ENCODE measurements around the gene NINJ1.
"Not testable (repeated sequence)": the region's sequence is repeated elsewhere in the genome, so short reads cannot be mapped to it uniquely, and the experiment has no call there.

The NINJ1 gene

DNA sequence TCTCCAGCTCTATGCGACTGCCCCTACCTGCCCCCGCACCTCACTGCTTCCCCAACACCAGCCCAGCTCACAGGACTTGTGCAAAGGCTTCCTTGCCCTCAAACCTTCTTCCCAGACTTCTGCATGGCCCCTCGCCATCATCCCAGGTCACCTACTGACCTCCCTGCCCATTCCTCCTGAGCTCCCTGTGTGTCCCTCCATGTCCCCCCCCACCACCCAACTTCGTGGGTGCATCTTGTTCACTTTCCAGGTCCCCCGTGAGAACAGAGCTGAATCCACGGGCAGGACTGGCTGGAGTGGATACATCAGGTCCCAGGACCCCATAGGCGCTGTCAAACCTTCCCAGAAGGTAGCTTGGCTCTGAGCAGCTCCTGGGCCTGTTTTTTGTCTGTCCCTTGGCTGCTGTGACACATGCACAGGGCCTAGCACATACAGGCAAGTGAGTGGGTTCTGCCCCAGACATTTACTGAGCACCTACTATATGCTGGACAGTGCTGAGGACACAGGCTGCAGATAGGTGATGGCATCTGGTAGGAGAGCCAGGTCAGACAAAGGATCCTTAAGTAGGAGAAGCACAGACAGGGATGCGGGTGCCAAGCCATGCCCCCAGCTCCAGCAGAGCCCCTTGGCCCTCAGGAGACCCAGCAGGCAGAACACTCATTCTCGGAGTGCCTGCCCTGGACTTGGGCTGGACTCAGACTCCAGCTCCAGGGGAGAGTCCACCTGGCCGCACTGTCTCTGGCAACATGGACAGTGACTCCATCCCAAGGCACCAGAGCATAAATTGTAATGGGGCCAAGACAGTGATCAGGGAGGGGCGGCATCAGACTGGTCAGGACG, 15.0 kb downstream of the NINJ1 start:
- no peak for DNase-seq (ENCODE audit: low read depth in 2 of 2)

DNA sequence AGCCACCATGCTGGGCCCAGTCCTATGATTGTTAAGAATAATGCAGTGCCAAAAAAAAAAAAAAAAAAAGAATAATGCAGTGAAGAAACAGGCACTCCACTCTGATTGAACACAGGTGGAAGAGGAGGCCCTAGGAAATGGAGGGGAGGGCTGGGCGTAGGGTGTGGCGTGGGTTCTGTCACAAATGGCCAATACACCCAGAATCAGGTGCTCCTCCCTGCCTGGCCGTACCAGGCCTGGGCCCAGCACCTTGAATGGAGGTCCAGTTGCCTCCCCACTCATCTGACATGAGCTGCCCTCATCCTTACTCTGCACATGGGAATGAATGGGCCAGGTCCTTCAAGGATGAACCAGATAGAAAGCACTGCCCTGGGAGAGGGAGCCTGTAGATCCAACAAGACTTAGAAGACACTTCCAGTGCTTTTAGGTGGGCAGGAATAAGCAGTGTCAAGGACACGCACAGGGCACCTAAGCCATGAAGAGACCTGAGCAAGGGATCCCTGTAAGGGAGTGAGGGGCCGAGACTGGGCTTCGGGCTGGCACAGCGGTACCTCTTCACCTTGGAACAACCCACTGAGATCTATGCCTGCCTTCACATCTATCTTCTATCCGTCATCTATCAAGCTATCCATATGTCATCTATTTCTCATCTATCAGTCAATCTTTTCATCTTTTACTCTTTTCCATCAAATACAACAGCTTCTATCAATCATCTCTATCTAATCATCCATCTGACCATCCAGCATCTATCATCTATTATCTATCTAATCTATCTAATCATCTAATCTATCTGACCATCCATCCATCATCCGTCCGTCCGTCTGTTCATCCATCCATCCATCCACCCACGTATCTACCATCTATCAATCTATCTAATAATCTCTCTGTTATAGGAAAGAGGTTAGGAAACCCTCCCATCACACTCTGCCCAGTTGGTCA, 15.9 kb downstream of the NINJ1 start:
- no peak for DNase-seq (ENCODE audit: low read depth in 2 of 2)

DNA sequence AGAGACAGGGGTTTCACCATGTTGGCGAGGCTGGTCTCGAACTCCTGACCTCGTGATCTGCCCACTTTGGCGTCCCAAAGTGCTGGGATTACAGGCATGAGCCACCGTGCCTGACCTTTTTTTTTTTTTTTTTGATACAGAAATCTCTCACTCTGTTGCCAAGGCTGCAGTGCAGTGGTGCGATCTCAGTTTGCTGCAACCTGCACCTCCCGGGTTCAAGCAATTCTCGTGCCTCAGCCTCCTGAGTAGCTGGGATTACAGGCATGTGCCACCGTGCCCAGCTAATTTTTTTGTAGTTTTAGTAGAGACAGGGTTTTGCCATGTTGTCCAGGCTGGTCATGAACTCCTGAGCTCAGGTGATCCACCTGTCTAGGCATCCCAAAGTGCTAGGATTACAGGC, 16.5 kb downstream of the NINJ1 start:
- DNase-seq (ENCODE audit: low read depth in 2 of 2), result not testable (repeated sequence)

DNA sequence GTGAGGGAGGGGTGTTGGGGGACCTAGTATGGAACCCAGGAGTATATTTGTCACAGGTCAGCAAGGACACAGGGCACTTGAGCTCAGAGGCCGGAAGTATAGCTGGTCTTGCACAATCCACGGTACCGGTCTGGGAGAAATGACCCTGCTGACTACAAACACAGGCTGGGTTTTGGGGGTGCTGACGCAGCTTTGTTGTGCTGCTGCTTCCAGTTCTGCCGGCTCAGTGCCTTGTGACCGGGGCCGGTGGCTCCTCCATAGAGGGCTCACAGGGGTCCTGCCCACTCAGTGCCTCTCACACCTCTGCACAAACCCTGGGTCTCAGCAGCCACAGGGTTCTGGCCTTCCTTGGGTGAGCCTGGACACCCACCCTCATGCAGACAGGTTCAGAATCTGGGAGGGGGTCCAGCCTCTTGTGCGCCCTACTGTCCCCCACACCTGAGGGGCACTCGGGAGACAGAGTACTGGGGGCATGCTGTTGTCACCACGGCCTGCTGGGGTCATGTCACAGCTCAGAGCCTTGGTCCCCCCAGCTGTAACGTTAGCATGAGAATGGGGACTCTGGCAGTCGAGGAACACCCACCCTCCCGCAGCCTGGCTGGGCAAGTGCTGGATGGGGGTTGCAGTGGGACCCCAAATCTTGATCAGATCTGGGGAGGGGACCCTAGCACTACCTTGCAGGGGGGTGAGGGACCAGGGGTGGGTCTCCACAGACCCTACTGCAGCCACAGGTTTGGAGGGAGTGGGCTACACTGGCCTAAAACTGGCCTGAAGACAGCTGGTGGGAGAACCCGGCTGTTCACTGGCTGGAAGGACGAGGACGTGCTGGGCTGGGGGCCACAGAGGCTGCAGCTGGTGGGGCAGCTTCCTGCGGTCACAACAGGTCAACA, 17.7 kb downstream of the NINJ1 start:
- DNase-seq (ENCODE audit: low read depth in 2 of 2), result no peak

DNA sequence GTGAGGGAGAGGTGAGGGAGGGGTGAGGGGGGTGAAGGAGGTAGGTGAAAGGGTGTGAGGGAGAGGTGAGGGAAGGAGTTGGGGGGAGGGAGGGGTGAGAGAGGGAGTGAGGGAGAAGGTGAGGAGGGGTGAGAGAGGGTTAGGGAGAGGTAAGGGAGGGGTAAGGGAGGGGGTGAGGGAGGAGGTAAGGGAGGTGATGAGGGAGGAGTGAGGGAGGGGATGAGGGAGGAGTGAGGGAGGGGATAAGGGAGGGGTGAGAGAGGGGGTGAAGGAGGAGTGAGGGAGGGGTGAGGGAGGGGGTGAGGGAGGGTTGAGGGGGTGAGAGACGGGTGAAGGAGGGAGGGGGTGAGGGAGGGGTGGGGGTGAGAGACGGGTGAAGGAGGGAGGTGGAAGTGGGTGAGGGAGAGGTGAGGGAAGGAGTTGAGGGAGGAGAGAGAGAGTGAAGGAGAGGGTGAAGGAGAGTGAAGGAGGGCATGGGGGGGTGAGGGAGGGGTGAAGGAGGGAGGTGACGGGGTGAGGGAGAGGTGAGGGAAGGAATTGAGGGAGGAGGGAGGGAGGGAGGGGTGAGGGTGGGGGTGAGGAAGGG, 18.5 kb downstream of the NINJ1 start:
- DNase-seq (ENCODE audit: low read depth in 2 of 2), result no peak

DNA sequence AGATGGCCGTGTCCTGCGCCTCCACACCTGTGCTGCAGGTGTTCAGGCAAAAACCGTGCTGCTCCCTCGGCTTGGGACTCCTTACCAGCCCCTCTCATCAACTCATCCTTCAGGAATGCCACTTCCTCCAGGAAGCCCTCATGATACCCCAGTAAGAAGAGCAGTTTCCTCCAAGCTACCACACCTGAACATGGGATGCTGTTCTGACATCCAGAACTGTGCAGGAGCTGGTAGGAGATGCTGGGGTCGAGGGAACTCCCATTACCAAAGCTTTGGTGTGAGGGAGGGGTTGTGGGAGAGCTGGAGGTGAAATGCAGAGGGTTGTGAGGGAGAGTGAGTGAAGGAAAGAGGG, 19.1 kb downstream of the NINJ1 start:
- DNase-seq (ENCODE audit: low read depth in 2 of 2), result no peak

DNA sequence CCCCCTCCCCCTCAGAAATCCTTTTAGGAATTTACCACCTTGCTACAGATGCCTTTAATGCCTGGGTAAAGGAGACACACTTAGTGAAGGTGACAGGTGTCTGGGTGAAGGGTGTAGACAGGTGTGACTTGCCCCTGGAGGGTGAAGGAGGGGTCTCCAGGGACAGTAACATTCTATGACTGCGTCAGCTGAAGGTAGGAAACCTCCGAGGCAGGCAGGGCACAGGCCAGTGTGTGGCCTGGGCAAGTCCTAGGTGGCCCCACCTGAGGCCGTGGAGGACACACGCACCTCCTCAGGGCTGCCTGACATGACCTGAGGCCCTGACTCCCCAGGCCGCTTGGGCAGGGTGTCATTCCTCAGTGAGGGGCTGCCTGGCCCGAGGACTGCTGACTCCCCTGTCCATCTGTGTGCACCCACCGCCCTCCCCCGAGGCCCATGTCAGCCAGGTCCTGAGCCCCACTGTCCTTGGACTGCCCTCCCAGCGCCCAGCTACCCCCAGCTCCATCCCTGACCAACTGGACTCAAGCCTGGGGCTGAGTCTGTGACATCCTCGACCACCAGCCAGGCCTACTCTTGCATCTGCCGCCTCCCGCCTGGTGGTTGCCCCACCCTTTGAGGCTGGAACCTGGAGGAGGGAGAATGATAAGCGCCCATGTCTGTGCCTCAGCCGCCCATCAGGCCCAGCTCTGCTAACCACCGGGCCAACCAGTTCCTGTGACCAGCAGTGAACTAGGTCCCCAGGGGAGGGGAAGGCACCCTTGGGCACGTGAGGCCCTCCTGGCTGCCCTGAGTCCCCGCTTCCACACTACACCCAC, 19.7 kb downstream of the NINJ1 start:
- no peak for DNase-seq (ENCODE audit: low read depth in 2 of 2)

DNA sequence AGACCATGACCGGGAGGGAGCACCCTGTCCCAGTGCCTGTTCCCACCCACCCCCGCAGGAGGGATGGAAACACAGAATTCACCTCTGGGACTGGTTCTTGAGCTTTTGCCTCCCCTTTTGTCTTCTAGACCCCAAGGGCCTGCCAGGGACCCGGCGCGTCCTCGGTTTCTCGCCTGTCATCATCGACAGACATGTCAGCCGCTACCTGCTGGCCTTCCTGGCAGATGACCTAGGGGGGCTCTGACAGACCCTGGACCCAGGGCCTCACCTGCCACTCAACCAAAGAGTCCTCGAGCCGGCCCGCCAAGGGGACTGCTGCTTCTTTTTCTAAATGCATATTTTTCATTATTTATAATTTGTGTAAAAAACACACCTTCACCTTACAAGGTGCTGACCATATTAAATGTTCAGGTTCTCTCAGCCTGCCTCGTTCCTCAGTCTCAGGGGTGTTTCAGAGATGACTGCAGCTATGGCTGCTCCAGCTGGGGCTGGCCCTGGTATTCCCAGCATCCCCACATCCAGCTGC, 21.1 kb downstream of the NINJ1 start:
- DNase-seq (ENCODE audit: low read depth in 2 of 2), result no peak

DNA sequence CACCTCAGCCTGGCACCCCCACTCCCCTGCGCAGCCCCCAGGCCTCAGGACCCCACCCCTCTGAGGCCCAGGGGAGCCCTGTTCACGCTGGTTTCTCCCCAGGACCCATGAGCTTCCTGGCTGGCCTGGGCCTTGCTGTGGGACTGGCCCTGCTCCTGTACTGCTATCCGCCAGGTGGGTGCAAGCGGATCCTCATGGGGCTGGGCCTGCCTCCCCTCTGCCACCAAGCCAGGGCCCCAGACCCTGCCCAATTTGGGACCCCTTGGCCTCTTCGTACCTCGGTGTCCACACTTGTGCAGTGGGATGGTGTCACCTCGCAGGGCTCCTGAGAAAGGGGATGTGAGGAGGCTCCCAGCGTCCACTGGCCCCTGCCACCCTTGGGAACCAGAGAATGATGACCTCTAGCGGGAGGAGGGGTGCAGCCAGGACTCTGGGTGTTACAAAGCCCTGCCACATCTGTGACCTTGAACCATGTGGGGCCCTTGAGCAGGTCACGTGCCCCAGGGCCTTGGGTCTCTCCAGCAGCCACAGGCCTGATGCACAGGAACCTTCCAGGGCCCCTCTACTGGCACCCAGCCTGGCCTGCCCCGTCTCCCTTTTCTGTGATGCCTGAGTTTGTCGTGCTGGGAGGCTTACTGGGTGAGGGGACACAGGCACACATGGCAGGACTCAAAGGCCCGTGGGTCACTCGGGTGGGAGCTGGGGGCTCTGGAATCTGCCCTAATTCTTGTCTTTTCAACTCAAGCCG, 21.8 kb downstream of the NINJ1 start:
- DNase-seq (ENCODE audit: low read depth in 2 of 2), result no peak

DNA sequence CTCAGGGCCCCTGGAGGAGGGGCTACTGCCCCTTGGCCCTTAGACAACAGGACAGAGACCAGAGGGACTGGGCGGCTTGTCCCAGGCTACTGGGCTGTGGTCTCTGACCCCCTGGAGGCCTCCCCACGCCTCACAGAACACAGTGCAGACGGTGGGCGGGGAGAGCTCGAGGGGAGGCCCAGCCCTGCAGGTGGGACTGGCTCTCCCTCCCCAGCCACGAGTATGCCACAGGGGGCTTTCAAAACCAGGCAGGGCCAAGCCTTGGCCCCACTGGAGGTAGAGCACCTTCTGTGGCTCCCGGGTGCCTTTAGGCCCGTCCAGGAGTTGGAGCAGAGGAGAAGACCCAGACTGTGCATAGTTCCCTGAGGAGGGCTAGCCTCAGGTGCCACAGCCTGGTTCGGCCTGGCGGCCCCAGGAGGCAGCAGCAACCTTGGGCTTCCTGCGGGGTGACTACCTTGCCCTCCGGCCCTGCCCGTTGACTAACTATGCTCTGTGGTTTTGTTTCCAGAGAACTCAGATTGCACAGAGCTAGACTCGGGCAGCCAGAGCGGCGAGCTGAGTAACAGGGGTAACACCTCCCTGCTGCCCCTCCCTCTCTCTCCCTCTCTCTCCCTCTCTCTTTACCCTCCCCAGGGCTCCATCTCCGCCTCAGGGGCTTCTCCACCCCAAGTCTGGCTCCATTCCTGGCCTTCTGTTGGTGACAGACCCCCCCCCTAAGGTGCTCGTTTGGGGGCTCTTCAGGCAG, 22.5 kb downstream of the NINJ1 start:
- DNase-seq (ENCODE audit: low read depth in 2 of 2), result no peak

DNA sequence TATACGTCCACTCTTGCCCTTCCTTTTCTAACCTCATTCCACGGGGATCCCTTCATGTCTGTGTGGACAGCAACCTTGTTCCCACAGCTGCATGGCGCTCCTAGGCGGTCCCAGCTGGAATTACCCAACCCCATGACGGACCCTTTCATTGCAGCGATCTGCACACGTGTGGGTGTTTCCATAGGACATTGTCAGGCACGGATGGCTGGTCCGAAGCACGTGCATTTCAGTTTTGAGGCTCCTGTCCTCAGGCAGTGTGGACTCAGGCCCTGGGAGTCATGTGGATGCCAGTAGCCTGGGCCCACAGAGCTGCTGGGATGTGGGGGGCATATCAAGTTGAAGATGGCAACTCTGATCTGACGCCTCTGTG, 23.1 kb downstream of the NINJ1 start:
- DNase-seq (ENCODE audit: low read depth in 2 of 2), result no peak

DNA sequence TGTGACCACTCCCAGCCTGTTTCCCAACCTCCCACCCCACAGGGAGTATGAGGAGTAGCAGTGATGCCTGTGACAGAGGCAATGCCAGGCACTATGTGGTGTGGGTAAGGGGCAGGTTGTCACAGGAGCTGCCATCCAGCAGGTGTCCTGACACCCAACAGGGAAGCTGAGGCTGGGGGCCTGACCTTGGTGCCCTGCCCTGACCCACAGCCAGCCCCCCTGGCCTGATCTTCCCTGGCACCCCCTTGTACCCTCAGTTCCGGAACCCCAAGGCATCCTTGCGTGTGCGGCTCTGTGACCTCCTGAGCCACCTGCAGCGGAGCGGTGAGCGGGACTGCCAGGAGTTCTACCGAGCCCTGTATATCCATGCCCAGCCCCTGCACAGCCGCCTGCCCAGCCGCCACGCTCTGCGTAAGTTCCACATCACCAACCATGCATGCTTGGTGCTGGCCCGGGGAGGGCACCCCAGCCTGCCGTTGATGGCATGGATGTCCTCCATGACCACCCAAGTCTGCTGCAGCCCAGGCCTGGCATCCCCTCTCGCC, 23.7 kb downstream of the NINJ1 start:
- no peak for DNase-seq (ENCODE audit: low read depth in 2 of 2)

DNA sequence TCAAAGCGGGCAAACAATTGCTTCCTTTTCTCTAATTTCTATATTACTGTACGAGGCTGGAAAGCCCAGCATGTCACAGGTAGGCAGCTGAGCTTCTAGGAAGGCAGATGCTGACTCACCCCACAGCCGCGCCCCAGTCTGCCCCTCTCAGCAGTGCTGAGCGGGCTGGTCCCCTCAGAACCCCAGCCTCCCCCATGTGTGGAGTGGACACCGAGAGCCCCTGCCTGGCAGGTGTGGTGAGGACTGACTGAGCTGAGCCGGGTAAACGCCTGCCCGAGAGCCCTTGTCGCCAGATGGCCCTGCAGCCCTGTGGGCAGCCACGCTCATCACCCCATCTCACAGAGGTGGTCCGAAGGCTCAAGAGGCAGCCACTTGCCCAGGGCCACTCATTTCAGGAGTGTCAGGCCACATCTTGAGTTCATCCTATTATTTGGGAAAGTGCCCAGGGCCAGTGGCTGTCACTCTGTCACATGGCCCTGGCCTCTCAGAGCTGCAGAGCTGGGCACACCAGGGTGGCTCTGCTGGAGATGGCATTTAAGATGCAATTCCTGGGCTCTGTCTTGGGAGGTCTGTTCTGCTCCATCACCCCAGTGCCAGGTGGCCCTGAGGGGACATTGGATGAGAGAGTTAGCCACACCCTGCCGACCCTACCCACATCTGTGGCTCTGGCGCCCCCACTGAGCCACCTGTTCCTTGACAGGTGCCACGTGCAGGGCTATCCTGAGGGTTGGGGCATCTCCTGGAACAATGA, 25.6 kb downstream of the NINJ1 start:
- no peak for DNase-seq (ENCODE audit: low read depth in 2 of 2)

DNA sequence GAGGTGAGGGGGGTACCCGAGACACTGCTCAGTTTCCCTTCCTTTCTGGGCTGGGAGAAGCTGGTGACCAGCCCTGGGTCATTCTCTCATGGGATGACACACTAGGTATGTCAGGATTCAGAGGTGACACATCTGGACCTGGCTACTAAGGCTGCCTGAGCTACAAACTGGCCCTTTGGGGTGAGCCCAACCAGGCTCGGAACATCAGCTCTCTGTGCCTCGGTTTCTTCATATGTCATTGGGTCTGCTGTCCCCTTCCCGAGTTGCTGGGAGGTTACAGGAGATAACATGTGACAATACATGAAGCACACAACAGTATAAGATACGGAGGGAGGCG, 26.3 kb downstream of the NINJ1 start:
- DNase-seq (ENCODE audit: low read depth in 2 of 2), result no peak

DNA sequence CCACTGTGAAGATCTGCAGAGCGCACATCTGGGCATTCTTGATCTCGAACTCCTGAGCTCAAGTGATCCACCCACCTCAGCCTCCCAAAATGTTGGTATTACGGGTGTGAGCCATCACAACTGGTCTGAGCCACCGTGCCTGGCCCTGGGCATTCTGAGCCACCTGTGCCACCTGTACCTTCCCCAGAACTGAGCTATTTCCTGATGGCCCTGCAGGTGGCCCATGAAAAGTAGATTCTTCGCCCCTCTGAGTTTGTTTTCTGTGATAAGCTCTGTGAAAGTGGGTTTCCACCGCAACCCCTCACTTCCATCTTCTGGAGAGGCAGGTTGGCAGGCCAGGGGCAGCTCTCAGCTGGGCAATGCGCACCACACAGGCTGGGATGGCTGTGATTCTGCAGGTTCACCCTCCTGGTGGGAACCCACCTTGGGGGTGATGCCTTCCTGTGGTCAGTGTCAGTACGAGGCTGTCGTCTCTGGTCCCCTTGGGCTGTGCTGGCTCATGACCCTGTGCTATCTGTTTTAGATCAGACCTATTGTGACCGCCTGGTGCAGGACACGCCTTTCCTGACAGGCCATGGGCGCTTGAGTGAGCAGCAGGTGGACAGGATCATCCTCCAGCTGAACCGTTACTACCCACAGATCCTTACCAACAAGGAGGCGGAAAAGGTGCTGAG, 26.8 kb downstream of the NINJ1 start:
- DNase-seq (ENCODE audit: low read depth in 2 of 2), result no peak

DNA sequence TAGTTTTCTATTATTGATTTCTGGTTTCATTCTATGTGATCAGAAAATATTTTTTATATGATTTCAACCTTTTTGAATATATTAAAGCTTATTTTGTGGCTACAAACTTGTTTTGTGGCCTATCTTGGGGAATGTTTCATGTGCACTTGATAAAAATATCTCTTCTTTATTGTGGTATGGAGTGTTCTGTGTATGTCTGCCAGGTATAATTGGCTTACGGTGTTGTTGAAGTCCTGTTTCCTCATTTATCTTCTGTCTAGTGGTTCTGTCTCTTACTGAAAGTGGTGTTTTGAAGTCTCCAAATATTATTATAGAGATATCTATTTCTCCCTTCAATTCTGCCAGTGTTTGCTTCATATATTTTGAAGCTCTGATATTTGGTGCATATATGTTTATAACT, 28.4 kb downstream of the NINJ1 start:
- no peak for DNase-seq (ENCODE audit: low read depth in 2 of 2)

DNA sequence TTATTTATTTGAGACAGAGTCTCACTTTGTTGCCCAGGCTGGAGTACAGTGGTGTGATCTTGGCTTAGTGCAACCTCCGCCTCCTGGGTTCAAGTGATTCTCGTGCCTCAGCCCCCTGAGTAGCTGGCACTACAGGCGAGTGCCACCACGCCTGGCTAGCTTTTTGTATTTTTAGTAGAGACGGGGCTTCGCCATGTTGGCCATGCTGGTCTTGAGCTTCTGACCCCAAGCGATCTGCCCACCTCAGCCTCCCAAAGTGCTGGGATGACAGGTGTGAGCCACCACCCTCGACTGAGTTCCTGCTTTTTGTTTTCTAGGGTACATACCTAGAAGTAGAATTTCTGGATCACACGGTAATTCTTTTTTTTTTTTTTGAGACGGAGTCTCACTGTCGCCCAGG, 33.0 kb downstream of the NINJ1 start:
- not testable (repeated sequence) for DNase-seq (ENCODE audit: low read depth in 2 of 2)

DNA sequence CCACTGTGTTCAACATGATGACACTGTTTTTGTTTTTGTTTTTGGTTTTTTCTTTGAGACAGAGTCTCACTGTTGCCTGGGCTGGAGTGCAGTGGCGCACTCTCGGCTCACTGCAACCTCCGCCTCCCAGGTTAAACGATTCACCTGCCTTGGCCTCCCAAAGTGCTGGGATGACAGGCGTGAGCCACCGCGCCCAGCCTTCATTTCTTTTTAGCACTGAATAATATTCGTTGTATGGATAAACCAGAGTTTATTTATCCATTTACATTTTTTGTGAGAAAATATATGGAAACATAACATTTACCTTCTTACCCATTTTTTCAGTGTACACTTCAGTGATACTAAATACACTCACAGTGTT, 33.8 kb downstream of the NINJ1 start:
- no peak for DNase-seq (ENCODE audit: low read depth in 2 of 2)
